NT2/D1 (cell line): ENCODE results near the gene TEX22.

Experiments used
- YY1 ChIP-seq: IDR thresholded peaks from 2 replicates; pipeline ENCODE4 v1.6.1; 2011; ENCODE audit not compliant: insufficient read length, insufficient read depth
- ZNF274 ChIP-seq: IDR thresholded peaks from 2 replicates; pipeline ENCODE4 v1.6.1; 2011; ENCODE audit warnings: mild to moderate bottlenecking, low read depth, low read length

DNA sequence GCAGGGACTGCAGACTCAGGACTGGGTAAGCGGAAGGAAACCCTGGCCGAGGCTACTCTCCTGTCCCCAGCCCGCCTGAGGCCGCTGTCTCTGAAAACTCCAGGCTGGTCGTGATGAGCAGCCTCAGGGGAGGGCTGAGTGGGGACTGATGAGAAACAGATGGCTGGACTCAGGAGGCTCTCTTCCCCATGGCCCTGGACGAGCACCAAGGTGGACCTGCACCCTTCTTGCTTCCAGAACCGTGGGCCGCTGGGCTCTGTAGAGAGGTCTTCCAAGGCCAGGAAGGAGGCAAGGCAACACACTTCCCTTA is 1.1 kb downstream of the TEX22 start:
- TF ChIP-seq YY1 (no peak), ZNF274 (no peak)
